Measurements from ENCODE around the gene SPACDR.

SPACDR gene

DNA sequence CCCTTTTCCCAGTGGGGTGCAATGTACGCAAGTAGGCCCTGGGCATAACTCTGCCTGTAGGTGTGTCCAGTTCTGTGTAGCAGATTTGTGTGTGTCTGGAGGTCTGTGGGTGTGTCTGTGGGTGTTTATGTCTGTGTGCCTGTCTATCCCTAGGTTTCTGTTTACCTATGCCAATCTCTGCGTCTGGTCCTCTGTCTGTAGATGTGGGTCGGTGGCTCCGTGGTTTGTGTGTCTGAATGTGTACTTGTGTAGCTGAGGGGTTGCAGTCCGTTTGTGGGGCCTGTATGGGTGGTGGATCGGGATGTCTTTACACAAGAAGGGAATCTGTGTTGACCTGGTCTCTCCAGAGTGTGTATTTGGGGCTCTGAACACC lies 20.6 kb upstream of the SPACDR start:
- DNase-seq, result no peak

GRCh38 chr7:100483722-100484672 lies 19.9 kb upstream of the SPACDR start, which contains the start of gene NYAP1:
Gene NYAP1 (plus strand): TSS chr7:100483927. CDS start chr7:100485312, 1,385 bp downstream.
- peak; percentile 64 for DNase-seq

GRCh38 chr7:100483090-100483721 lies 19.1 kb upstream of the SPACDR start:
- peak; percentile 55 for DNase-seq

GRCh38 chr7:100482728-100483089 lies 18.6 kb upstream of the SPACDR start:
- DNase-seq, result no peak

DNA sequence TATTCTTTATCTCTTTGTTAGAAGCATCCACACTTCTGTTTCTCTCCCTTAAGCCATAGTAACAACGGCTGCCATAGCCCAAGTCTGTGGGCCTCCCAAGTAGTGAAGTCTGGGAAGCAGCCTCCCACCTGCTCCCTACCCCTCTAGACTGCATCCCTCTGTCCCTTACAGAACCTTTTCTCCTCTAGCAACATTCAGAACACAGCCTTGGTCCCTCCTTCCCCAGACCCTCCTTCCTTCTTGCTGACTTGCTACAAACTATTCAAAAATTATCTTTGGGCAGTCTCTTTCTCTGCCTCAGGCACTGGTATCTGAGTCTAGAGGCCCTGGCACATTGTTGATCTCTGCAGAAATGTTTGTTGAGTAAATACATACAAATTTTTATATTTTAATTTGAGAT lies 17.4 kb upstream of the SPACDR start:
- DNase-seq, result no peak

DNA sequence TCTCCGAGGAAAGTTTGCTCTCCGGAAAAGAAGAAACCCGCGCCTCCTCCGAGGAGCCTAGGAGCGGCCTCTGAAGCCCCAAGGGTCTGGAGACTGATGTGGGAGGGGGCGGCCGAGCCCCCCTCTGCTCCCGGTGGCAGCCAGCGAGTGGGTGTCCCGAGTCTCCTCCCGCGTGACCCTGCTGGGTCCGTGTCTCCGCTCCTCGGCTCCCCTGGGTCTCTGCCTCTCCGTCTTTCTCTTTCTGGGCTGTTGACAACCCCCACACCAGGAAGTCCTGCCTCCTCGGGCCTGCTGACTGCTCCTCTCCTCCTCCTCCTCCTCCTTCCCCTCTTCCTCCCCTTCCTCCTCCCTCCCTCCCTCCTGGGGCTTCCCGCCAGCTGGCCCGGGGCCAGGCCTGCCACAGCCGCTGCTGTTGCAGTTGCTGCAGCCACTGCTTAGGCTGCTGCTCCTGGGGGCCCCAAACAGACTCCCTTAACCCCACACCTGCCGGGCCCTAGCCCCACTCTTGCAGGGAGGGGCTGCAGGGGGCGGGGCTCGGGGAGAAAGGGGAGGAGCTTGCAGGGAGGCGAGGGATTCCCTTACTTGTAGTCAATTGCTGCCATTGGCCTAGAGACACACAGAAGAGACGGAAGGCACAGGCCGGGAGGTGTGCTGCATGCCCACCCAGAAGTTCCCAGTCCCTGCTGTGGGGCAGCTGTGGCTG lies 15.0 kb upstream of the SPACDR start, which contains the start of gene TSC22D4:
Gene TSC22D4, minus strand, starts transcription at position 257 of the 703 bp plus-strand sequence. CDS start 1,176 bp downstream, outside the sequence.
- peak; percentile 96 for DNase-seq

- no peak for DNase-seq
Measured at GRCh38 chr7:100477871-100478267, 13.8 kb upstream of the SPACDR start.

- DNase-seq, result no peak
Measured at GRCh38 chr7:100476903-100477870, 13.1 kb upstream of the SPACDR start.

DNA sequence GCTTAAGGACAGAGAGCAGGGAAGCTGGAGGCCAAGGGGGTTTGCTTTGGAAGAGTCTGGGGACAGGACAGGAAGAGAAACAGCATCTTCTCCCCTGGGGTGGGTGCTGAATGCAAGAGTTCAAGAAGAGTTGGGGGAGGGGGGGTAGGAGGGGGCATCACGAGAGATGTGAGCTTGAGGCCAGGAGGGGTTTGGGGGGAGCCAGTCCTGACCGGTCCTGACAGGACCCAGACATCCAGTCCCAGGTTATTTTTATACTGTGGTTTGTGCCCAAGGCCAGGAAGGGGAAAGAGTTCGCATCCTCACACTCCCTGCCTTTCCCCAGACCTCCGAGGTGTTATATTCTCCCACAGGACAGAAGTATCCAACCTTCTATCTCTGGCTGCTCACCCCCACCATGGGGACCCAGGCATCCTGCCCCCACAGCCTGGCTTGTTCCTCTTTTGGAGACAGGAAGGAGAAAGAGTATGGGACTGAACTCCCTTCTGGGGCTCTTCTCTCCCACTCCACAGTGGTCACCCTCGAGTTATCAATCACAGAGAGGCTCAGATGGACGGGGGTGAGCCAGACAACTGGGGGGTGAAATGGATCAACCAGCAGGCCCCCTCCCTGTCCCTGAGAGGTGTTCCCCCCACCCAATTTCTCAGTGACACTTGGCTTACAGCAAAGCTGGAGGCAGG lies 12.2 kb upstream of the SPACDR start:
- DNase-seq, result no peak

- no peak for DNase-seq
Measured at GRCh38 chr7:100475549-100475948, 11.5 kb upstream of the SPACDR start.

- no peak for DNase-seq
Measured at GRCh38 chr7:100472854-100473499, 8.9 kb upstream of the SPACDR start.

- no peak for DNase-seq
Measured at GRCh38 chr7:100472121-100472851, 8.2 kb upstream of the SPACDR start.

GRCh38 chr7:100471021-100471420 lies 7.0 kb upstream of the SPACDR start:
- no peak for DNase-seq

GRCh38 chr7:100469227-100470044 lies 5.4 kb upstream of the SPACDR start:
- DNase-seq, result peak; percentile 90

DNA sequence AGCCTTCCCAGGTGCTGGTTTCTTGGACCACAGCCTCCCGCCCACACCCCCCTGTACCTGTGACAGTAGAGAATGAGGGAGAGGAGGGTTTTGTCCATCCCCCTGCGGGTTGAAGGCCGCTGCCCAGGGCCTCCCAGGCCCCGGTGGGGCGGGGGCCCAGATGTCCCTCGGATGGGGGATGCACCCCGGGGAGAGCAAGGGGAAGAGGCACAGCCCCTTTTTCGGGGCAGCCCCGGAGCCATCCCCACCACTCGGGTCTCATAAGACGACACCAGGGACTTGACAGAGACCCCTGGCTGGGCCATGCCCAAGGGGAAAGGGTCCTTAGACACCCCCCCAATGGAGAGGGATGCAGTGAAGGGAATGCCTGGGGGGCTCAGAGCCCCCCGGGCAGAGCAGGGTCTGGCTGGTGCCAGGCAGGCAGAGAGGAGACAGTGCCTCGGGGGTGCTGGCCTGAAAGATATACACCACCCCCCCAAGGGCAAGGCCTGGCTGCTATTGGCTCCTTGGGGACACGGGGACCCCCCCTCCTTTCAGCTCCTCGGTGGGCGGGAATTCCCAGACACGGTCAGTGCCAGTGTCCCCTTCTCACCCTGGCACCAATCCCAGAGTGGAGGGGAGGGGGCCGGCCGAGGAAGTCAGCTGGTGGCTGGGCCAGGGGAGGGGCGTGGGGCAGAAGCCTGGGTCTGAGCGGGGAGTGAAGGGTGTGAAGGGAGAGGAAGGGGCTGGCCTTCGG lies 3.7 kb upstream of the SPACDR start:
- peak; percentile 96 for DNase-seq

- DNase-seq, result no peak
Measured at GRCh38 chr7:100466653-100467605, 2.9 kb upstream of the SPACDR start.

DNA sequence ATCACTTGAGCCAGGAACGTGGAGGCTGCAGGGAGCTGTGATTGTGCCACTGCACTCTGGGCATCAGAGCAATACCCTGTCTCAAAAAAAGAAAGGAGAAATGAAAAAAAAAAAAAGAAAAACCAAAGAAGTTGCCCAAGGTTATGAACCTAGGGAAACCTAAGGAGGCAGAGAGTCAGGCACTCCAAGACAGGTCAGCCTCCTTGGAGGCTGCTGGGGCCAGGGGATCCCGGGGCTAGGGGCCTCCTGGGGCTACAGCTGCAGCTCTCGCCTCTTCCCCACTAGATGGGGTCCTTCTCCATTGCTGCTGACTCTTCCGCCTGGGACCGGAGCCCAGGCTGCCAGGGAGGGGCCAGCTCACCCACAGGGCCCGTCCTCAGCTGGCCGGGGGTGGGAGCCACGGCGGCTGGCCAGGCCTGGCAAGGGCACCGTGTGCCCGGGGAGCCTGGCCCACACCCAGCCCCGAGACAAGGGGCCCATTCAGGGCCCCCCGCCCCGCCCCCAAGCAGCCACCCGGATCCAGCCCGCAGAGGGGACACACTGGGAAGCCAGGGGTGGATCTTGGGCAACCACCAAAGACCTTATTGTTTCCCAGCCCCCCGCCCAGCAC lies 1.7 kb upstream of the SPACDR start:
- peak; percentile 96 for DNase-seq

Data from midbrain (tissue), 1 donor.